ENCODE data around the gene CPS1.

- no peak for TF ChIP-seq CTCF (IDR thresholded peaks at IDR 0.05)
- TF ChIP-seq POLR2A (IDR thresholded peaks at IDR 0.05), result no peak
Observed at GRCh38 chr2:210561475-210561874, 5.1 kb downstream of the CPS1 start.
